NCI-H2196 (cell line): ENCODE results near the gene EXOC6B.
A peak's percentile ranks its signal among the peaks of the same experiment; 100 is the strongest.
"Not testable (repeated sequence)": the region's sequence is repeated elsewhere in the genome, so short reads cannot be mapped to it uniquely, and the experiment has no call there.

Experiments
- DNase-seq: peaks from one replicate; lab custom pipeline; 2025; ENCODE audit not compliant: unreplicated experiment; lab: John Stamatoyannopoulos, UW

EXOC6B gene

GRCh38 chr2:72619626-72620025 lies 206.2 kb downstream of the EXOC6B start:
- DNase-seq = no peak

- no peak for DNase-seq
Observed at GRCh38 chr2:72613931-72614330, 211.9 kb downstream of the EXOC6B start.

- no peak for DNase-seq
Observed at GRCh38 chr2:72612614-72613160, 213.1 kb downstream of the EXOC6B start.

DNA sequence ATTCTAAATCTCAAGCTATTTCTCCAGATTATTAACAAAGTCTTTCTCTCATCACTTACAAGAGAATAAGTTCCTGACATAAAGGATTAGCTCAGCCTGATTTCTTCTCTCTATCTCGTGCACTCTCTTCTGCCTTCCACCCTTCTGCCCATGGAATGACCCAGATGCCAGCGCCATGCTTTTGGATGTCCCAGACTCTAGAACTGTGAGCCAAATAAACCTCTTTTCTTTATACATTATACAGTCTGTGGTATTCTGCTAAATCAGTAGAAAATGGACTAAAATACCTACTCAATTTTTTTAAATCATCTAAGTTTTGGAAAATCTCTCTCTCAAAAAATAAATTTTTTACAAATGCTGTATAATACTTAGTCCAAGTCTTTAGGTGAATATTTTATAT lies 218.6 kb downstream of the EXOC6B start:
- no peak for DNase-seq

DNA sequence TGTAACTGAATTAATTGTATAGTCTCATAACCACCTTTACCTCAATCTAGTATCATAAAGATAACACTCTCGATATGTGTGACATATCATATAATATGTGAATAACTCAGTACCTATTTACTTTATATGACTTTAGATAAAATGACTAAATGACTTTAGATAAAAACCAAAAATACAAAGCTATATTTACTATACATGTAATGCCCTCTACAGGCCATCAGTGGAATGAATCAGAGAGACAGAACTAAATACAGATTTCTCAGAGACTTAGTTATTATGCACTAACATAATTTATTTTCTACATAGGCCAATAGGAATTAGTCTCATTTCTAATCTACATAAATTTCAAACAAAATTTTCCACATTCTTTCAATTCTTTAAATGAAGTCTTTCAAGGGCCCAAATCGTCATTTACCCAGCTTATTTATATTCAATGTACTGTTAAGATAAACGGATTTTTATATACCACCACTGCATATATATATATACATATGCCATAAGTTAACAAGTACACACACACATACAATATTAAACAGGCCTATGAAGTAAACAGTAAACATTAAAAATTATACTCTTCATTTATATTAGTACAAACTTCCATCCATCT lies 219.9 kb downstream of the EXOC6B start:
- DNase-seq = no peak

DNA sequence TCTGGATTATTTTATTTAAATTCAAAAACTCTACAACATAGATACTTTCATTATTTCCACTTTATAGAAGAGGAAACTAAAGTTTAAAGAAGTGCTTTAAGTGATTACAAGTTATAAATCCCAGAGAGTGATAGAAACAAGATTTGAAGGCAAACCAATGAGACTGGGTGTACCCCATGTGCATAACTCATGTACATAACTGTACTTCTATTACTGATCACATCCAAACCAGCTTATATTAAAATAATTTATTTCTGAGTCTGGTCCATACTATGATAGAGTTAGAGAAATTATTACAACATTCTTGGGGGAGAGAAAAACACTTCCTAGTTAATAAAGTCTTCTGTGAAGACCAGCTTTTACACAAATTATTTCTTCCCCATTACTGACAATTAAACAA lies 221.4 kb downstream of the EXOC6B start:
- no peak for DNase-seq

- no peak for DNase-seq
Observed at GRCh38 chr2:72603481-72603880, 222.4 kb downstream of the EXOC6B start.

GRCh38 chr2:72602711-72603110 lies 223.1 kb downstream of the EXOC6B start:
- no peak for DNase-seq

GRCh38 chr2:72602095-72602494 lies 223.7 kb downstream of the EXOC6B start:
- no peak for DNase-seq

DNA sequence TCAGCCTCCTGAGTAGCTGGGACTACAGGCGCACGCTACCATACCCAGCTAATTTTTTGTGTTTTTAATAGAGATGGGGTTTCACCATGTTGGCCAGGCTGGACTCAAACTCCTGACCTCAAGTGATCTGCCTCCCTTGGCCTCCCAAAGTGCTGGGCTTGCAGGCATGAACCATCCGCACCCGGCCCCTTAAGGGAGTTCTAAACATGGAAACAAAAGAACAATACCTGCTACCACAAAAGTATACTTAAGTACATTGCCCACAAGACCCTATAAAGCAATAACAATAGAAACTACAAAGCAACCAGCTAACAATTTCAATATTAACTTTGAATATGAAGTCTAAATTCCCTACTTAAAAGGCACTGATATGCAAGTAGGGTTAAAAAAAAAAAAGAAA lies 242.0 kb downstream of the EXOC6B start:
- DNase-seq = not testable (repeated sequence)

DNA sequence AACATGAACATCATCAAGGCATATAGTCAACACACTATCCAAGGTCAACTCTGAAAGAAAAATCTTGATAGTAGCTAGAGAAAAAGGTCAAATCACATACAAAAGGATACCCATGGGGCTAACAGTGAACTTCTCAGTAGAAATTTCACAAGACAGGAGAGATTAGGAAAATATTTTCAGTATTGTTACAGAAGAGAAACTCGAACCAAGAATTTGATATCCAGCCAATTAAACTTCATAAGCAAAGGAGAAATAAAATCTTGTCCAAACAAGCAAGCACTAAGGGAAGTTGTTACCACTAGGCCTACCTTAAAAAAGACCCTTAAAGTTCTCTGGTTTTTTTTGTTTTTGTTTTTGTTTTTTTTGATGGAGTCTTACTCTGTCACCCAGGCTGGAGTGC lies 242.5 kb downstream of the EXOC6B start:
- no peak for DNase-seq

DNA sequence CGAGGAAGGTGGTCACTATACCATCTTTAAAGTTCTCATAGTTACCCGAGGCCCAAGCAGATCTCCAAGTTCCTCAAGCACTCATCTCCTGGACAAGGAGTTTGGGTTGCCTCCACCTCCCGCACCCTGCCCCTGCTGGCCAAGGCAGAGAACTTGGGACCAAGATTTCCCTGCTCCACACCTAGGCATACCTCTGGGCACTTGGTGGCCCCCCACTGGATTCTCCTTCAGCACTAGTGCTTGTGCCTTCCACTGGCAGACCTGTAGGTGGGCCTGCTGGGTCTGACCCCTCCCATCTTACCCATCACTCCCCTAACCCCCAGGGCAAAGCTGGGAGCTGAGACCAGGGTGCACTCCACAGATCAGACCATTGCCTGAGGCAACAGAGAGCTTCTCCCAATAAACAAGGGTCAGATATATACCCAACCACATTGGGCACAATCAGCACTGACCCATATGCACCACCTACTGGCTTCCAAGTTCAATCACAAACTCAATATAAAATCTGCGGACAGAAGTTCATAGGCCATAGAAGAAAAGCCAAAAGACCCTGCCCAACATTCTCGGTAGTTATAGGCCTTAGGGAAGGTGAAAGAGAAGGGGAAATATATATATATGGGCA lies 244.2 kb downstream of the EXOC6B start:
- no peak for DNase-seq

DNA sequence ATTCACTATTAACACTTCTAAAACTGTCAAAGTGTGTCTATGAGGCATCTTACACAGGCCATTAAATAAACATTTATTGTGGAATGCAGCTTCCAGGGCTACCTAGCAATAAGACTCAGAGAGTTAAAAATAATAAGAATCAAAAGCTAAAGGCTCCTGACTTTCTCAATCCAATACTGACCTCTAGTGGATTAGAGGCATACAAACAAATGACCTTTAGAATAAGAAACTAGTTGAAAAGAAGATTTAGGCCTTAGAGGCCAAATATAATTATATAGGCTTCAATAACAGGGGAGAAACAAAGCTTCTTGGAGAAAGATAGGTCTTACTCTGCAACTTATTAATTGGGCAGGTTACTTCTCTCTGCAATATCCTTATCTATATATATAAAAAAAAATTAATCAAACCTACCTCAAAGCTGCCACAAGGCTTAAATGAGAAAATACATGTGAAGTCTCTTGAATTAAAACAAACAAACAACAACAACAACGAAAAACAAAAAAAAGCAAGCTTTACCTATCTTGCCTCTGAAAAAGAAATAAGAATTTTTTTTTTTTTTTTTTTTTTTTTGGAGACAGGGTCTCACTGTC lies 246.1 kb downstream of the EXOC6B start:
- peak; percentile 24 for DNase-seq

DNA sequence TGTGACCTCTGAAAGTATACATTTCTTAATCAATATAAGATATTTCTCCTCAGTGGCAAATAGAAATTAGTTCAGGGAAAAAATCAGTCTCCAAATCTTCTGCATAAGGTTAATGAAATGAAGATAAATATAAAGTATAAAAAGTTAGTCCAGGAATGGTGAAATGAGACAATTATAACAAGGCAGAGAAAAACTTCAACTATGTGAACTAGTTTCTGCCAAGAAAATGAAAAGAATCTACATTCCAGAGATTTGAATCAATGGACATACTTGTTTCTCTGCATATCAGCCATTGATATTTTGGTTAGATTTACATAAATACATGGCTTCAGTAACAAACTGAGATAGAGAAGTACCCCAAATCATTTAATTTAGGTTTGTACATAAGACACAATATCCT lies 249.0 kb downstream of the EXOC6B start:
- DNase-seq = no peak

DNA sequence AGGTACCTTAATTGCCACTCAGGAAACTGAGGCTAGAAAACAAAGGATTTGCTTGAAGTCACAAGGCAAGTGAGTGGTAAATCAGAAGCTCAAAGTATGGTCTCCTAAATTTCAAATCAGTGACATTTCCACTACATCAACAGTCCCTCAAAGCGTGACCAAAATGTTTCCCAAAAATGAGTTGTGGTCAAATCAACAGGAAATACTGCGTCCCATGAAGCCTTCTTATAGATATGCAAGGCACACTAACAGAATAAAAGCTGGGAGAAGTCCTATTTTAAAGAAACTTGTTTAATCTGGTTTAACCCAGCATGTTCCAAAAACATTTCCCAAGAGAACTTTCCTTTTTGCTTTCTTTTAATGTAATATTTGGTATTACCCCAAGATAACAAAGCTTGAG lies 249.4 kb downstream of the EXOC6B start:
- no peak for DNase-seq

DNA sequence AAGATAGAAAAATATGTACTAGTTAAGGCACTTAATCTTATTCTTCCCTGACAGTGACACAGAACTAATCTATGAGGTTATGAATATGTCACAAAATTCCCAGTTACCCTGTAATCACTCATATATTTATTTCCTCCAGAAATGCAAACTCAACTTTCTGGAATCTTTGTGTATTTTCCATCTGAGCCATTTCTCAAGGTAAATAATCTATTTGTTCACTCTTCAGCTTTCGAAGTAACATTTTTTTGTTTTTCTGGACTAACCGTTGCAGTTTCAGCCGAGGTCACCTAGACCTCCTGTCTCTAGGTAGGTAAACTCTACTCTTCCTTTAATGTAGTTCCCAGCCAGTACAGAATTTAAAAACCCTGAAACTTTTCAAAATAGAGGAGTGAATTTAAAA lies 250.9 kb downstream of the EXOC6B start:
- no peak for DNase-seq

DNA sequence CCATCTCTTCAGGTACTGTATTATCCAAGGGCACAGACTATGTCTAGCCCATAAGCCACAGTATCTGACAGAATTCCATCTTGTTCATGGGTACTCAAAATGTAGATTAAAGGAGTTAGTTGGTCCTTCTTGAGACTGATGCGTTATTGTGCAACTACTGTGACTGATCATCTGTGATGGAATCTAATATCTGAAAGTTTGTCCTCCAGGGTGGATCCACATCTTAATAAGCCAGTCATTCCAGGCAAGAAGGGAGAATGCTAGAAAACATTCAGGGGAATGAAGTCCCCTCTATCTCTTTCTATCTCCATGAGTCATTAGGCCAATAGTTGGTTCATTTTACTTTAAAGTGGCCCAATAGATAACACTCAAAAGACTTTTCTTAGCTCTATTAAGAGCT lies 252.6 kb downstream of the EXOC6B start:
- no peak for DNase-seq

- no peak for DNase-seq
Observed at GRCh38 chr2:72572501-72572900, 253.3 kb downstream of the EXOC6B start.

- no peak for DNase-seq
Observed at GRCh38 chr2:72570413-72570812, 255.4 kb downstream of the EXOC6B start.

DNA sequence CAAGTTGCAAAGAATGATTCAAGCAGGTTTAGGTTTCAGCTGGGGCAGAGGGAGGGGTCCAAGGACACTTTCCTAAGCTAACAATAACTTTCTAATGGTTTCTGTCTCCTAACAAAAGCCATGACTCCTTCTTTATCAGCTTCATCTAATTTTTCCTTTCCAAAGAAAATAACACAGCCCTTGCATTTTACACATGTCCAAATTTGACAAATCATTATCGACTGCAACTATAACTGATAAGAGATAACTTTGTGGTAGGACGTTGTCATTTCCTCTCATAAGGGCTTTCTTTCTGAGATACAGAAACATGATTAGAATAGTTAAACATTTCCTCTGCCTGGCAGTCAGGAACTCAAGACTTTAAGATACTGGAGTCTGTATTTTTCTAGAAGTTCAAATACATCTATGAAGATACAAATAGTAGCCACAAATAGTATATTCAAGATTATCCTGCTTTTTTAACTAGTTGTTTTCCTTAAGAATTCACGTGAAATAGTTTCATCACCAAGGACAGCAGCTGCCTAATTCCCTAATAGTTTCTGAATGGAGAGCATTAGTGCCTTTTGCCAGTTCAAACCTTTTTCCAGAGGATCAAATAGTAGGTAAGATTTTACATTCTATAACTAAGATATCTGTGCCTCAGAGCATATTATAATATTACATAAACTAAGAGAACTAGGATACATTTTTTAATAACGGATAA lies 263.2 kb downstream of the EXOC6B start:
- no peak for DNase-seq

GRCh38 chr2:72561621-72562318 lies 264.1 kb downstream of the EXOC6B start:
- no peak for DNase-seq
